Liver (tissue), 9 donors: ENCODE results near the gene RCAN3. TPM values are rescaled to one million over a fixed set of nuclear protein-coding genes. Genes with fewer than 3 reads are reported as not detected.
"Not testable (repeated sequence)": the region's sequence is repeated elsewhere in the genome, so short reads cannot be mapped to it uniquely, and the experiment has no call there.

Source experiments
- DNase-seq: peaks from one replicate; pipeline ENCODE4 v3.0.0-alpha.2; 2017; ENCODE audit warnings: low spot score
- H3K27ac ChIP-seq, 2 donors: one replicate each; pipeline ENCODE4 v1.7.0; 2013; ENCODE audit warnings: inconsistent platforms in 2 of 2, low read length in 2 of 2, control low read depth in 1 of 2, low read depth in 1 of 2, mild to moderate bottlenecking in 1 of 2
- H3K27me3 ChIP-seq, 4 donors: one replicate each; pipeline versions ENCODE4 v1.6.1 to v1.7.0; 2013; ENCODE audit warnings: low read length in 3 of 4, inconsistent platforms in 1 of 4, mild to moderate bottlenecking in 1 of 4, moderate library complexity in 1 of 4; ENCODE audit not compliant: control insufficient read depth in 4 of 4, insufficient read depth in 4 of 4
- H3K36me3 ChIP-seq, 4 donors: one replicate each; pipeline versions ENCODE4 v1.6.1 to v1.7.0; 2013; ENCODE audit warnings: low read length in 3 of 4, mild to moderate bottlenecking in 3 of 4, low read depth in 1 of 4, moderate library complexity in 1 of 4; ENCODE audit not compliant: control insufficient read depth in 4 of 4, insufficient read depth in 3 of 4
- H3K4me1 ChIP-seq, 4 donors: one replicate each; pipeline versions ENCODE4 v1.6.1 to v1.7.0; 2013; ENCODE audit warnings: low read length in 3 of 4, mild to moderate bottlenecking in 3 of 4, moderate library complexity in 1 of 4; ENCODE audit not compliant: control insufficient read depth in 4 of 4, insufficient read depth in 4 of 4
- H3K4me3 ChIP-seq, 3 donors: one replicate each; pipeline versions ENCODE4 v1.6.1 to v1.7.0; 2013; ENCODE audit warnings: low read length in 3 of 3, control low read depth in 1 of 3, low read depth in 1 of 3, mild to moderate bottlenecking in 1 of 3
- H3K9ac ChIP-seq, 2 donors: one replicate each; pipeline ENCODE4 v1.7.0; 2013; ENCODE audit warnings: low read length in 2 of 2, mild to moderate bottlenecking in 2 of 2, moderate library complexity in 2 of 2, control low read depth in 1 of 2, low read depth in 1 of 2
- H3K9me3 ChIP-seq, 4 donors: one replicate each; pipeline versions ENCODE4 v1.6.1 to v1.7.0; 2013; ENCODE audit warnings: low read length in 3 of 4; ENCODE audit not compliant: control insufficient read depth in 4 of 4
- EGR1 ChIP-seq, 2 donors: IDR thresholded peaks; 2 replicates each; pipeline ENCODE4 v1.6.1; 2016 to 2018; ENCODE audit warnings: antibody characterized with exemption in 2 of 2, low read depth in 2 of 2
- FOXA1 ChIP-seq: IDR thresholded peaks from 2 replicates; pipeline ENCODE4 v1.6.1; 2016; ENCODE audit warnings: antibody characterized with exemption
- FOXA2 ChIP-seq: IDR thresholded peaks from 2 replicates; pipeline ENCODE4 v1.6.1; 2016; ENCODE audit warnings: antibody characterized with exemption
- GABPA ChIP-seq, 2 donors: IDR thresholded peaks in 1 of 2; conservative IDR thresholded peaks in 1 of 2; 2 replicates each; pipeline ENCODE4 v1.6.1; 2016; ENCODE audit warnings: antibody characterized with exemption in 2 of 2, mild to moderate bottlenecking in 1 of 2, moderate library complexity in 1 of 2
- HNF4A ChIP-seq, 2 donors: conservative IDR thresholded peaks; 2 replicates each; pipeline ENCODE4 v1.6.1; 2016; ENCODE audit warnings: antibody characterized with exemption in 2 of 2, mild to moderate bottlenecking in 2 of 2
- HNF4G ChIP-seq: IDR thresholded peaks from 2 replicates; pipeline ENCODE4 v1.6.1; 2016; ENCODE audit warnings: antibody characterized with exemption
- JUND ChIP-seq, 2 donors: IDR thresholded peaks; 2 replicates each; pipeline ENCODE4 v1.6.1; 2016; ENCODE audit warnings: antibody characterized with exemption in 2 of 2
- NR2F2 ChIP-seq: IDR thresholded peaks from 2 replicates; pipeline ENCODE4 v1.6.1; 2016; ENCODE audit warnings: antibody characterized with exemption
- RAD21 ChIP-seq, 2 donors: IDR thresholded peaks; 2 replicates each; pipeline ENCODE4 v1.6.1; 2016; ENCODE audit warnings: antibody characterized with exemption in 2 of 2, mild to moderate bottlenecking in 2 of 2
- RXRA ChIP-seq, 2 donors: IDR thresholded peaks; 2 replicates each; pipeline ENCODE4 v1.6.1; 2017 to 2018; ENCODE audit warnings: antibody characterized with exemption in 2 of 2, mild to moderate bottlenecking in 1 of 2
- SP1 ChIP-seq: IDR thresholded peaks from 2 replicates; pipeline ENCODE4 v1.6.1; 2018; ENCODE audit warnings: antibody characterized with exemption, mild to moderate bottlenecking
- YY1 ChIP-seq: IDR thresholded peaks from 2 replicates; pipeline ENCODE4 v1.6.1; 2016; ENCODE audit warnings: antibody characterized with exemption, mild to moderate bottlenecking
- WGBS: extraction: QIAGEN DNeasy Blood & Tissue Kit; methylation state at CpG from one replicate; pipeline ENCODE4 v1.1.7; 2013; 5-methylcytosine and 5-hydroxymethylcytosine counted together
- polyA plus RNA-seq, 2 donors: library from polyadenylated mRNA; stranded (reverse) in 1 of 2; unstranded in 1 of 2; fragments of 200-250 nt in 1 of 2; fragments of >200 nt in 1 of 2; fragmentation: Nextera tagmentation in 1 of 2; extraction: Ambion mirVana in 1 of 2; gene quantifications; one replicate each; pipeline versions ENCODE4 v1.2.1 to v1.2.3, GENCODE V29; 2013 to 2015
- total RNA-seq, 2 donors: library from RNA; depleted of rRNA; stranded (reverse); fragments of >200 nt; gene quantifications; one replicate each; pipeline ENCODE4 v1.2.3, GENCODE V29; 2014
- TF ChIP-seq, protein P1 (sequence below): IDR thresholded peaks from 2 replicates; pipeline ENCODE4 v1.6.1; 2016; ENCODE audit warnings: antibody characterized with exemption
- TF ChIP-seq, protein P2 (sequence below): IDR thresholded peaks from 2 replicates; pipeline ENCODE4 v1.6.1; 2016; ENCODE audit warnings: antibody characterized with exemption
- TF ChIP-seq, protein P3 (sequence below): fragments of 150-350 bp; IDR thresholded peaks from 2 replicates; pipeline ENCODE4 v1.5.1; 2017; ENCODE audit warnings: improper control_type of control experiment, low read depth, low read length; ENCODE audit not compliant: missing input control
- TF ChIP-seq, protein P4 (sequence below): IDR thresholded peaks from 2 replicates; pipeline ENCODE4 v1.6.1; 2016; ENCODE audit warnings: antibody characterized with exemption, mild to moderate bottlenecking
- donor health status: healthy.
- donor health status: healthy.
- donor health status: healthy.
- donor health status: healthy.
- donor health status: healthy.

The RCAN3 gene
- total and polyA plus RNA-seq, 4 donors: 0.97 to 3.1 (median 1.2) TPM

DNA sequence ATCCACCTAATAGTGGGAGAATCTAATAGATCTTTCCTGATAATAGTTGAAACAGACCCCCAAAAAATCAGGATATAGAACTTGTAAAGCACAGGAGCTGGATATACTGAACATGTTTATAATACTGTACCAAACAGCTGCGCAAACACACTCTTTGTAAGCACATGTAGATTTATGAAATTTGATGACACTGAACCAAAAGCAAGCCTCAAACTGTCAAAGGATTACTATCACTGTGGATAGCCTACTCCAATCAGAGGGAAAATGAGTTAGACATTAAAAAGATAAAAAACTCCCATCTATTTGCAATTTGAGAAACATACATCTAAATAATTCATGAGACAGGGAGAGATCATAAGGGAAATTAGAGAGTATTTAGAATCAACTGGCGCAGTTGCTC is 26.1 kb downstream of the RCAN3 start (continued):
- no peak for TF ChIP-seq GABPA (IDR thresholded peaks at IDR 0.05 in 1 of 2, conservative IDR thresholded peaks at IDR 0.05 in 1 of 2)
- TF ChIP-seq EGR1 (IDR thresholded peaks at IDR 0.05; ENCODE audit: low read depth in 2 of 2): no peak
- TF ChIP-seq YY1: no peak
- no peak for TF ChIP-seq RAD21 (IDR thresholded peaks at IDR 0.05)
- no peak for TF ChIP-seq NR2F2
- TF ChIP-seq SP1: no peak
- TF ChIP-seq HNF4G: no peak

DNA sequence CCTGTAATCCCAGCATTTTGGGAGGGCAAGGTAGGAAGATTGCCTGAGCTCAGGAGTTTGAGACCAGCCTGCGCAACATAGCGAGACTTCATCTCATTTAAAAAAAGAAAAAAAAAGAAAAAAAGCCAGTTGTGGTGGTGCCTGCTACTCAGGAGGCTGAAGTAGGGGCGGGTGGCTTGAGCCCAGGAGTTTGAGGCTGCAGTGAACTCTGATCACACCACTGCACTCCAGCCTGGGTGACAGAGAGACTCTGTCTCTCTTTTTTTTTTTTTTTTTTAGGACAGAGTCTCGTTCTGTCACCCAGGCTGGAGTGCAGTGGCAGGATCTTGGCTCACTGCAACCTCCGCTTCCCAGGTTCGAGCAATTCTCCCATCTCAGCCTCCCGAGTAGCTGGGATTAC is 26.7 kb downstream of the RCAN3 start:
- H3K27ac ChIP-seq, H3K4me1 ChIP-seq, H3K4me3 ChIP-seq, H3K9ac ChIP-seq, DNase-seq, H3K27me3 ChIP-seq, H3K36me3 ChIP-seq, H3K9me3 ChIP-seq: not testable (repeated sequence)
- WGBS: 85% methylated on average over 7 of the region's 7 CpGs

DNA sequence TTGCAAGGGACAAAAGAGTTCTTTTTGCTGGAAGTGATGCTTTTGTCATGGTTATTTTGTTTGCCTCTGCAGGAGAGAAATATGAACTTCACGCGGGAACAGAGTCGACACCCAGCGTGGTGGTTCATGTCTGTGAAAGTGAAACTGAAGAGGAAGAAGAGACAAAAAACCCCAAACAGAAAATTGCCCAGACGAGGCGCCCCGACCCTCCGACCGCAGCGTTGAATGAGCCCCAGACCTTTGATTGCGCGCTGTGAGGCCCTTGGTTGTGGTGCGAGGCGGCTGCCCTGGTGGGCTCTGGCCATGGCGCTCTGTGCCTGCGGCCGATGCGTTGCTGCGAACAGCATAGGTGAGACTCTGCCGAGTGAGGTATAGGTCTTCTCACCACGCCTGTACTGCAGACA is 32.4 kb downstream of the RCAN3 start:
- no peak for DNase-seq
- Histone ChIP-seq H3K9ac (peak overlapping the region in 1 of 2 donors; percentile 38), H3K27me3 (no peaks in the 10 kb centered on the region), H3K36me3 (no peaks in the 10 kb centered on the region), H3K27ac (peak overlapping the region; percentile 5 to 71), H3K4me1 (peaks cover 0 to 17% (median 3%) of the 10 kb centered on the region in 4 donors), H3K9me3 (no peaks in the 10 kb centered on the region), H3K4me3 (peak overlapping the region in 1 of 3 donors; percentile 5)
- 70% methylated on average over 21 of the region's 21 CpGs for WGBS
- TF ChIP-seq RAD21 (IDR thresholded peaks at IDR 0.05) (peak in 1 of 2 donors; percentile 13), NR2F2 (no peak), YY1 (no peak), RXRA (IDR thresholded peaks at IDR 0.05) (no peak), HNF4A (conservative IDR thresholded peaks at IDR 0.05) (no peak)
- TF ChIP-seq, protein P1, sequence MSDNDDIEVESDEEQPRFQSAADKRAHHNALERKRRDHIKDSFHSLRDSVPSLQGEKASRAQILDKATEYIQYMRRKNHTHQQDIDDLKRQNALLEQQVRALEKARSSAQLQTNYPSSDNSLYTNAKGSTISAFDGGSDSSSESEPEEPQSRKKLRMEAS: no peak

DNA sequence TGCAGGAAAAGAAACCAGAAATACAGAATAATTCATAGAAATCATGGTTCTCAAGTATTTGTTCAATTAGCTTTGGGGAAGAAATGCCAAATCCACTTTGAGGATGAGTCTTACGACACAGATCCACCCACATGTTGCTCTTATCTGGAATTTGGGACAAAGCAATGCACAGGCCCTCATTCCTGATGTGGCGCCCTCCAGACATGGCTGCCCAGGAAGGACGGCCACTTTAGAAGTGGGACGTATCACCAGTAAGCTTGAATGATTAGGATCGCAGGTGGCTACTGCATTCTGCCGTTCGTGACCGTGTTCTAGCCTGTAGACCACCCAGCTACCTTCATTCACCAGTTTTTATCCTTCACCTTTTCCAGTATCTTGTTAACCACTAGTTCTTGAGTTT is 33.1 kb downstream of the RCAN3 start:
- H3K4me3 ChIP-seq: no peak overlapping the region
- H3K27ac ChIP-seq: peak overlapping the region; percentile 4 to 50
- 90% methylated on average over 8 of the region's 8 CpGs for WGBS
- H3K9ac ChIP-seq: no peak overlapping the region
- H3K36me3 ChIP-seq: no peaks in the 10 kb centered on the region
- H3K27me3 ChIP-seq: no peaks in the 10 kb centered on the region
- TF ChIP-seq, protein P2, sequence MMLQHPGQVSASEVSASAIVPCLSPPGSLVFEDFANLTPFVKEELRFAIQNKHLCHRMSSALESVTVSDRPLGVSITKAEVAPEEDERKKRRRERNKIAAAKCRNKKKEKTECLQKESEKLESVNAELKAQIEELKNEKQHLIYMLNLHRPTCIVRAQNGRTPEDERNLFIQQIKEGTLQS: no peak
- TF ChIP-seq JUND (IDR thresholded peaks at IDR 0.05) (no peak), RAD21 (IDR thresholded peaks at IDR 0.05) (no peak), FOXA2 (no peak), FOXA1 (no peak)
- DNase-seq: no peak
- H3K4me1 ChIP-seq: peaks cover 5 to 24% (median 8%) of the 10 kb centered on the region in 4 donors
- H3K9me3 ChIP-seq: no peaks in the 10 kb centered on the region

DNA sequence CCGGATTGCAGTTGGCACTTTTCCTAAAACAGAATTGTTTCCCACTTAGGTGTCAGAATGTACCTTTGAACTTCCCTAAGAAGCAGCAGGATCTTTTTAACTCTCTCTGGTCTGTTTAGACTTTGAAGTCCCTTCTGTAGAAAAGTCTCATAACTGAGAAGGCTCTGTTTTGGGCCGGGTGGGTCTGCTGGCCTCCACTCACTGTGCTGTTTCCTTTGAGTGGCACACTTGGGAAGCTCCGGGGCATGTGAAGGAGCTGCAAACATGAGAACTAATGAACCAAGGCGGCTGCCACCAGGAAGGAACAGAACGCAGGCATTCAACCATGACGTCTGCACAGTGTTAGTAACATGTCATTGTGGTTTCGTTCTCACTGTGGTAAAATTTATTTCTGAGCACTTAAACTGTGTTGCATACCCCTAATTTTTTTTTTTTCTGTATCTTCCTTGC is 33.8 kb downstream of the RCAN3 start:
- H3K27me3 ChIP-seq: no peaks in the 10 kb centered on the region
- peak overlapping the region; percentile 4 to 50 for H3K27ac ChIP-seq
- WGBS: 60% methylated on average over 7 of the region's 7 CpGs
- H3K4me3 ChIP-seq: no peak overlapping the region
- peaks cover 5 to 26% (median 12%) of the 10 kb centered on the region in 4 donors for H3K4me1 ChIP-seq
- peak overlapping the region in 1 of 2 donors; percentile 61 for H3K9ac ChIP-seq
- no peaks in the 10 kb centered on the region for H3K9me3 ChIP-seq
- H3K36me3 ChIP-seq: no peaks in the 10 kb centered on the region
- DNase-seq: no peak
- no peak for TF ChIP-seq HNF4G
- TF ChIP-seq RAD21 (IDR thresholded peaks at IDR 0.05): no peak
- TF ChIP-seq SP1: peak; percentile 50
- peak; percentile 14 to 49 for TF ChIP-seq HNF4A (conservative IDR thresholded peaks at IDR 0.05)
- no peak for TF ChIP-seq GABPA (IDR thresholded peaks at IDR 0.05 in 1 of 2, conservative IDR thresholded peaks at IDR 0.05 in 1 of 2)
- no peak for TF ChIP-seq EGR1 (IDR thresholded peaks at IDR 0.05; ENCODE audit: low read depth in 2 of 2)
- TF ChIP-seq, protein P2: no peak
- TF ChIP-seq, protein P3, sequence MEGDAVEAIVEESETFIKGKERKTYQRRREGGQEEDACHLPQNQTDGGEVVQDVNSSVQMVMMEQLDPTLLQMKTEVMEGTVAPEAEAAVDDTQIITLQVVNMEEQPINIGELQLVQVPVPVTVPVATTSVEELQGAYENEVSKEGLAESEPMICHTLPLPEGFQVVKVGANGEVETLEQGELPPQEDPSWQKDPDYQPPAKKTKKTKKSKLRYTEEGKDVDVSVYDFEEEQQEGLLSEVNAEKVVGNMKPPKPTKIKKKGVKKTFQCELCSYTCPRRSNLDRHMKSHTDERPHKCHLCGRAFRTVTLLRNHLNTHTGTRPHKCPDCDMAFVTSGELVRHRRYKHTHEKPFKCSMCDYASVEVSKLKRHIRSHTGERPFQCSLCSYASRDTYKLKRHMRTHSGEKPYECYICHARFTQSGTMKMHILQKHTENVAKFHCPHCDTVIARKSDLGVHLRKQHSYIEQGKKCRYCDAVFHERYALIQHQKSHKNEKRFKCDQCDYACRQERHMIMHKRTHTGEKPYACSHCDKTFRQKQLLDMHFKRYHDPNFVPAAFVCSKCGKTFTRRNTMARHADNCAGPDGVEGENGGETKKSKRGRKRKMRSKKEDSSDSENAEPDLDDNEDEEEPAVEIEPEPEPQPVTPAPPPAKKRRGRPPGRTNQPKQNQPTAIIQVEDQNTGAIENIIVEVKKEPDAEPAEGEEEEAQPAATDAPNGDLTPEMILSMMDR: no peak
- TF ChIP-seq, protein P4, sequence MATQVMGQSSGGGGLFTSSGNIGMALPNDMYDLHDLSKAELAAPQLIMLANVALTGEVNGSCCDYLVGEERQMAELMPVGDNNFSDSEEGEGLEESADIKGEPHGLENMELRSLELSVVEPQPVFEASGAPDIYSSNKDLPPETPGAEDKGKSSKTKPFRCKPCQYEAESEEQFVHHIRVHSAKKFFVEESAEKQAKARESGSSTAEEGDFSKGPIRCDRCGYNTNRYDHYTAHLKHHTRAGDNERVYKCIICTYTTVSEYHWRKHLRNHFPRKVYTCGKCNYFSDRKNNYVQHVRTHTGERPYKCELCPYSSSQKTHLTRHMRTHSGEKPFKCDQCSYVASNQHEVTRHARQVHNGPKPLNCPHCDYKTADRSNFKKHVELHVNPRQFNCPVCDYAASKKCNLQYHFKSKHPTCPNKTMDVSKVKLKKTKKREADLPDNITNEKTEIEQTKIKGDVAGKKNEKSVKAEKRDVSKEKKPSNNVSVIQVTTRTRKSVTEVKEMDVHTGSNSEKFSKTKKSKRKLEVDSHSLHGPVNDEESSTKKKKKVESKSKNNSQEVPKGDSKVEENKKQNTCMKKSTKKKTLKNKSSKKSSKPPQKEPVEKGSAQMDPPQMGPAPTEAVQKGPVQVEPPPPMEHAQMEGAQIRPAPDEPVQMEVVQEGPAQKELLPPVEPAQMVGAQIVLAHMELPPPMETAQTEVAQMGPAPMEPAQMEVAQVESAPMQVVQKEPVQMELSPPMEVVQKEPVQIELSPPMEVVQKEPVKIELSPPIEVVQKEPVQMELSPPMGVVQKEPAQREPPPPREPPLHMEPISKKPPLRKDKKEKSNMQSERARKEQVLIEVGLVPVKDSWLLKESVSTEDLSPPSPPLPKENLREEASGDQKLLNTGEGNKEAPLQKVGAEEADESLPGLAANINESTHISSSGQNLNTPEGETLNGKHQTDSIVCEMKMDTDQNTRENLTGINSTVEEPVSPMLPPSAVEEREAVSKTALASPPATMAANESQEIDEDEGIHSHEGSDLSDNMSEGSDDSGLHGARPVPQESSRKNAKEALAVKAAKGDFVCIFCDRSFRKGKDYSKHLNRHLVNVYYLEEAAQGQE: no peak
- no peak for TF ChIP-seq FOXA2
